ENCODE results near the gene RAB36.

The RAB36 gene

GRCh38 chr22:23119494-23120414 lies 25.5 kb upstream of the RAB36 start:
- H3K36me3 ChIP-seq (ENCODE audit: insufficient read depth, insufficient read length, low read length): no peaks in the 10 kb centered on the region
- peaks cover 3% of the 10 kb centered on the region for H3K27me3 ChIP-seq (ENCODE audit: insufficient read depth, insufficient read length)
- no peak for DNase-seq (ENCODE audit: low read depth, low spot score)
- H3K9ac ChIP-seq (ENCODE audit: insufficient read length, low read depth): no peak overlapping the region
- H3K4me3 ChIP-seq (ENCODE audit: insufficient read length, low read depth): no peak overlapping the region
- TF ChIP-seq ZNF274 (IDR thresholded peaks at IDR 0.05; ENCODE audit: low read depth, low read length) (no peak), YY1 (IDR thresholded peaks at IDR 0.05; ENCODE audit: insufficient read depth, insufficient read length) (no peak), SUZ12 (IDR thresholded peaks at IDR 0.05; ENCODE audit: extremely low read depth, insufficient read depth, insufficient read length) (no peak)
- H3K9me3 ChIP-seq (ENCODE audit: insufficient read depth, low read length): no peaks in the 10 kb centered on the region
- peaks cover 15% of the 10 kb centered on the region for H3K4me1 ChIP-seq (ENCODE audit: insufficient read depth, insufficient read length)

GRCh38 chr22:23120415-23120899 lies 24.8 kb upstream of the RAB36 start:
- Histone ChIP-seq H3K36me3 (ENCODE audit: insufficient read depth, insufficient read length, low read length) (no peaks in the 10 kb centered on the region), H3K9me3 (ENCODE audit: insufficient read depth, low read length) (no peaks in the 10 kb centered on the region), H3K4me1 (ENCODE audit: insufficient read depth, insufficient read length) (peaks cover 15% of the 10 kb centered on the region), H3K4me3 (ENCODE audit: insufficient read length, low read depth) (no peak overlapping the region), H3K27me3 (ENCODE audit: insufficient read depth, insufficient read length) (peaks cover 3% of the 10 kb centered on the region), H3K9ac (ENCODE audit: insufficient read length, low read depth) (no peak overlapping the region)
- TF ChIP-seq ZNF274 (IDR thresholded peaks at IDR 0.05; ENCODE audit: low read depth, low read length): no peak
- DNase-seq (ENCODE audit: low read depth, low spot score): no peak

GRCh38 chr22:23121000-23121421 lies 24.3 kb upstream of the RAB36 start:
- H3K9me3 ChIP-seq (ENCODE audit: insufficient read depth, low read length): no peaks in the 10 kb centered on the region
- TF ChIP-seq ZNF274 (IDR thresholded peaks at IDR 0.05; ENCODE audit: low read depth, low read length): no peak
- no peak for TF ChIP-seq YY1 (IDR thresholded peaks at IDR 0.05; ENCODE audit: insufficient read depth, insufficient read length)
- no peak for TF ChIP-seq SUZ12 (IDR thresholded peaks at IDR 0.05; ENCODE audit: extremely low read depth, insufficient read depth, insufficient read length)

GRCh38 chr22:23121424-23121823 lies 23.9 kb upstream of the RAB36 start:
- H3K36me3 ChIP-seq (ENCODE audit: insufficient read depth, insufficient read length, low read length): no peaks in the 10 kb centered on the region
- H3K4me1 ChIP-seq (ENCODE audit: insufficient read depth, insufficient read length): peaks cover 12% of the 10 kb centered on the region
- TF ChIP-seq ZNF274 (IDR thresholded peaks at IDR 0.05; ENCODE audit: low read depth, low read length): no peak
- no peak for TF ChIP-seq YY1 (IDR thresholded peaks at IDR 0.05; ENCODE audit: insufficient read depth, insufficient read length)
- no peak for TF ChIP-seq SUZ12 (IDR thresholded peaks at IDR 0.05; ENCODE audit: extremely low read depth, insufficient read depth, insufficient read length)
- no peaks in the 10 kb centered on the region for H3K9me3 ChIP-seq (ENCODE audit: insufficient read depth, low read length)
- H3K27me3 ChIP-seq (ENCODE audit: insufficient read depth, insufficient read length): peaks cover 3% of the 10 kb centered on the region
- DNase-seq (ENCODE audit: low read depth, low spot score): no peak
- H3K9ac ChIP-seq (ENCODE audit: insufficient read length, low read depth): no peak overlapping the region
- no peak overlapping the region for H3K4me3 ChIP-seq (ENCODE audit: insufficient read length, low read depth)

More at GRCh38 chr22:23121000-23121421, 24.3 kb upstream of the RAB36 start:
- peaks cover 3% of the 10 kb centered on the region for H3K27me3 ChIP-seq (ENCODE audit: insufficient read depth, insufficient read length)
- H3K4me1 ChIP-seq (ENCODE audit: insufficient read depth, insufficient read length): peaks cover 13% of the 10 kb centered on the region
- DNase-seq (ENCODE audit: low read depth, low spot score): no peak
- no peak overlapping the region for H3K4me3 ChIP-seq (ENCODE audit: insufficient read length, low read depth)
- H3K9ac ChIP-seq (ENCODE audit: insufficient read length, low read depth): no peak overlapping the region
- H3K36me3 ChIP-seq (ENCODE audit: insufficient read depth, insufficient read length, low read length): no peaks in the 10 kb centered on the region

DNA sequence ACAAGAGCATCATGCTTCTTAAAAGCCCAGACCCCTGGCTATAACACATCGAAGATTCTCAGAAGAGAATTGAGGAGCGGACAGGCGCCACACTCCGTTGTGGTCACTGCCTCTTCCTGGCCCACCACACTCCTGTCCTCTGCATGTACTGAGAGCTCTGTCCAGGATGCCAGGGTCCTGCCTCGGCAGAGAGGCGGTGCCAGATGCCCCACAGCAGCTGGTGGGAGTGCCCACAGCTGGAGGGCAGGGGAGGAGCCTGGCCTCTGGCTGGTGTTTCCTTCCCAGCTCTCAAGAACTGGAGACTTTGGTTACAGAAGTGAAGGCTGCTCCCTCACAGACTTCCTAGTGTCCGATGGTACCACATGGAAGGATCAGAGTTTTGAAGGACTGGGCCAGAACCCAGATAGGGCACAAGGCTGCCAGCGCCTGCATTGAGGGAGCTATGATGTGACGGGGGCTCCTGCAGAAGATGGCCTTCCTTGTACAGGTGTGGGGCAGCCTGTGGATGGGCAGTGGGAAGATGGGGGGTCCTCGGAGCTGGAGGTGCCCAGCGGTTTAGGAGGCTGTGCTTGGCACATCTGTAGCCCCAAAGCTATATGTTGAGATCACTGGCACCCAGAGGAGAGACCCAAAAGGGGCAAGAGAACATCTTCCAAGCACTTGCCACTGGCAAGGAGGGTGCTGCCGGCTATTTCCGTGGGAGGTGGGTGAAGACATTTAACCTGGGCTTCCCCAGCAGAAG lies 22.9 kb upstream of the RAB36 start:
- DNase-seq (ENCODE audit: low read depth, low spot score): no peak
- TF ChIP-seq YY1 (IDR thresholded peaks at IDR 0.05; ENCODE audit: insufficient read depth, insufficient read length): no peak
- no peak for TF ChIP-seq SUZ12 (IDR thresholded peaks at IDR 0.05; ENCODE audit: extremely low read depth, insufficient read depth, insufficient read length)
- no peak for TF ChIP-seq ZNF274 (IDR thresholded peaks at IDR 0.05; ENCODE audit: low read depth, low read length)
- H3K36me3 ChIP-seq (ENCODE audit: insufficient read depth, insufficient read length, low read length): no peaks in the 10 kb centered on the region
- H3K4me3 ChIP-seq (ENCODE audit: insufficient read length, low read depth): no peak overlapping the region
- H3K9ac ChIP-seq (ENCODE audit: insufficient read length, low read depth): no peak overlapping the region
- H3K27me3 ChIP-seq (ENCODE audit: insufficient read depth, insufficient read length): peaks cover 11% of the 10 kb centered on the region
- H3K4me1 ChIP-seq (ENCODE audit: insufficient read depth, insufficient read length): peaks cover 5% of the 10 kb centered on the region
- H3K9me3 ChIP-seq (ENCODE audit: insufficient read depth, low read length): no peaks in the 10 kb centered on the region

DNA sequence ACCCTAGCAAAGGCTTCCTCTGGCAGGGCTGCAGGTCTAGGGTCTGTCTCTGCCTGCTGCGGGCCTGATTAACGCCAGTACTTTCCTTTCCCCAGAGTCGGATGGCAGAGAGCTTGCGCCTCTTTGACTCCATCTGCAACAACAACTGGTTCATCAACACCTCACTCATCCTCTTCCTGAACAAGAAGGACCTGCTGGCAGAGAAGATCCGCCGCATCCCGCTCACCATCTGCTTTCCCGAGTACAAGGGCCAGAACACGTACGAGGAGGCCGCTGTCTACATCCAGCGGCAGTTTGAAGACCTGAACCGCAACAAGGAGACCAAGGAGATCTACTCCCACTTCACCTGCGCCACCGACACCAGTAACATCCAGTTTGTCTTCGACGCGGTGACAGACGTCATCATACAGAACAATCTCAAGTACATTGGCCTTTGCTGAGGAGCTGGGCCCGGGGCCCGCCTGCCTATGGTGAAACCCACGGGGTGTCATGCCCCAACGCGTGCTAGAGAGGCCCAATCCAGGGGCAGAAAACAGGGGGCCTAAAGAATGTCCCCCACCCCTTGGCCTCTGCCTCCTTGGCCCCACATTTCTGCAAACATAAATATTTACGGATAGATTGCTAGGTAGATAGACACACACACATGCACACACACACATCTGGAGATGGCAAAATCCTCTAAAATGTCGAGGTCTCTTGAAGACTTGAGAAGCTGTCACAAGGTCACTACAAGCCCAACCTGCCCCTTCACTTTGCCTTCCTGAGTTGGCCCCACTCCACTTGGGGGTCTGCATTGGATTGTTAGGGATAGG lies 22.1 kb upstream of the RAB36 start:
- Histone ChIP-seq H3K9me3 (ENCODE audit: insufficient read depth, low read length) (no peaks in the 10 kb centered on the region), H3K9ac (ENCODE audit: insufficient read length, low read depth) (no peak overlapping the region), H3K4me3 (ENCODE audit: insufficient read length, low read depth) (no peak overlapping the region), H3K4me1 (ENCODE audit: insufficient read depth, insufficient read length) (peaks cover 4% of the 10 kb centered on the region), H3K27me3 (ENCODE audit: insufficient read depth, insufficient read length) (peaks cover 11% of the 10 kb centered on the region), H3K36me3 (ENCODE audit: insufficient read depth, insufficient read length, low read length) (no peaks in the 10 kb centered on the region)
- TF ChIP-seq YY1 (IDR thresholded peaks at IDR 0.05; ENCODE audit: insufficient read depth, insufficient read length): no peak
- no peak for TF ChIP-seq ZNF274 (IDR thresholded peaks at IDR 0.05; ENCODE audit: low read depth, low read length)
- TF ChIP-seq SUZ12 (IDR thresholded peaks at IDR 0.05; ENCODE audit: extremely low read depth, insufficient read depth, insufficient read length): no peak
- no peak for DNase-seq (ENCODE audit: low read depth, low spot score)

All from NT2/D1 (cell line).